Transverse colon (tissue), 4 donors: ENCODE measurements around the gene GPD2. TPM values are rescaled to one million over a fixed set of nuclear protein-coding genes. Genes with fewer than 3 reads are reported as not detected.

Experiments used
- DNase-seq: peaks from one replicate; pipeline ENCODE4 v3.0.0-alpha.2; 2019
- H3K27ac ChIP-seq, 4 donors: fragments of 200-600 bp; sonication (generic); 2 replicates each; pipeline ENCODE4 v1.5.1; 2016 to 2018; ENCODE audit warnings: inconsistent platforms in 4 of 4
- H3K27me3 ChIP-seq: fragments of 200-600 bp; sonication (generic); 2 replicates; pipeline ENCODE4 v1.5.1; 2017; ENCODE audit warnings: inconsistent platforms
- H3K36me3 ChIP-seq, 4 donors: fragments of 200-600 bp; sonication (generic); 2 replicates each; pipeline ENCODE4 v1.5.1; 2017 to 2019; ENCODE audit warnings: inconsistent platforms in 4 of 4
- H3K4me1 ChIP-seq, 4 donors: fragments of 200-600 bp; sonication (generic); 2 replicates each; pipeline ENCODE4 v1.5.1; 2017 to 2020; ENCODE audit warnings: inconsistent platforms in 4 of 4
- H3K4me3 ChIP-seq, 4 donors: fragments of 200-600 bp; sonication (generic); 1 replicate in 1 of 4; 2 replicates in 3 of 4; pipeline versions ENCODE4 v1.5.1 to v1.6.1; 2017 to 2019; ENCODE audit warnings: inconsistent platforms in 4 of 4
- H3K9me3 ChIP-seq, 2 donors: fragments of 200-600 bp; sonication (generic); 2 replicates each; pipeline ENCODE4 v1.5.1; 2017 to 2019; ENCODE audit warnings: inconsistent platforms in 2 of 2
- EP300 ChIP-seq: sonication (generic); formaldehyde crosslinking; IDR thresholded peaks from one replicate; pipeline ENCODE4 v1.6.1; 2017; ENCODE audit warnings: antibody characterized with exemption, low read depth
- POLR2A ChIP-seq: fragments of 450-650 bp; IDR thresholded peaks from one replicate; pipeline ENCODE4 v1.6.1; 2016; ENCODE audit warnings: antibody characterized with exemption, mild to moderate bottlenecking, moderate library complexity
- POLR2AphosphoS5 ChIP-seq, 3 donors: sonication (generic); formaldehyde crosslinking; IDR thresholded peaks; one replicate each; pipeline ENCODE4 v1.6.1; 2016; ENCODE audit warnings: antibody characterized with exemption in 3 of 3
- WGBS, 2 donors: methylation state at CpG; one replicate each; pipeline ENCODE4 v1.1.5; 2018; ENCODE audit warnings: low coverage in 1 of 2; 5-methylcytosine and 5-hydroxymethylcytosine counted together
- in situ Hi-C, 4 donors: fragments of 200-750 bp; cut with MboI; loops; one replicate each; pipeline versions ENCODE4 v1.15.0 to v1.15.1; 2017; ENCODE audit warnings: low sequenced_read_pairs in 3 of 4, low pct_ligation_motif_present in 1 of 4, low pct_unique_long_range_greater_than_20kb in 1 of 4
- intact Hi-C: fragments of 100-400 bp; cut with DNase I; formaldehyde crosslinking; loops from one replicate; pipeline ENCODE4 v1.15.1; 2023; ENCODE audit warnings: low total_unique reads
- total RNA-seq, 4 donors: library from RNA; depleted of rRNA; stranded (reverse); fragments of >200 nt; gene quantifications; one replicate each; pipeline ENCODE4 v1.1.0, GENCODE V29; 2016
- TF ChIP-seq, protein P1 (sequence below), 5 experiments: fragments of 200-600 bp in 3 of 5; fragments of 450-650 bp in 2 of 5; sonication (generic) in 3 of 5; IDR thresholded peaks; 1 replicate in 2 of 5; 2 replicates in 3 of 5; pipeline ENCODE4 v1.5.1; 2016 to 2017; ENCODE audit warnings: antibody characterized with exemption in 5 of 5, inconsistent platforms in 3 of 5, mild to moderate bottlenecking in 2 of 5, moderate library complexity in 1 of 5

Gene GPD2
- total RNA-seq, 4 donors from 2014 or later = 65.5 to 161 (median 98.6) TPM

GRCh38 chr2:156481312-156481711 is 45.1 kb downstream of the GPD2 start:
- no peak for DNase-seq
- Histone ChIP-seq H3K4me1 (peaks cover 0 to 11% (median 2%) of the 10 kb centered on the region in 4 donors), H3K4me3 (no peak overlapping the region), H3K9me3 (no peaks in the 10 kb centered on the region), H3K27ac (no peak overlapping the region), H3K36me3 (no peaks in the 10 kb centered on the region), H3K27me3 (no peaks in the 10 kb centered on the region)
- intact Hi-C loops (no loop called here), in situ Hi-C loops (no loop called here)
- TF ChIP-seq, protein P1, sequence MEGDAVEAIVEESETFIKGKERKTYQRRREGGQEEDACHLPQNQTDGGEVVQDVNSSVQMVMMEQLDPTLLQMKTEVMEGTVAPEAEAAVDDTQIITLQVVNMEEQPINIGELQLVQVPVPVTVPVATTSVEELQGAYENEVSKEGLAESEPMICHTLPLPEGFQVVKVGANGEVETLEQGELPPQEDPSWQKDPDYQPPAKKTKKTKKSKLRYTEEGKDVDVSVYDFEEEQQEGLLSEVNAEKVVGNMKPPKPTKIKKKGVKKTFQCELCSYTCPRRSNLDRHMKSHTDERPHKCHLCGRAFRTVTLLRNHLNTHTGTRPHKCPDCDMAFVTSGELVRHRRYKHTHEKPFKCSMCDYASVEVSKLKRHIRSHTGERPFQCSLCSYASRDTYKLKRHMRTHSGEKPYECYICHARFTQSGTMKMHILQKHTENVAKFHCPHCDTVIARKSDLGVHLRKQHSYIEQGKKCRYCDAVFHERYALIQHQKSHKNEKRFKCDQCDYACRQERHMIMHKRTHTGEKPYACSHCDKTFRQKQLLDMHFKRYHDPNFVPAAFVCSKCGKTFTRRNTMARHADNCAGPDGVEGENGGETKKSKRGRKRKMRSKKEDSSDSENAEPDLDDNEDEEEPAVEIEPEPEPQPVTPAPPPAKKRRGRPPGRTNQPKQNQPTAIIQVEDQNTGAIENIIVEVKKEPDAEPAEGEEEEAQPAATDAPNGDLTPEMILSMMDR (IDR thresholded peaks at IDR 0.05) = no peak
- no peak for TF ChIP-seq POLR2AphosphoS5 (IDR thresholded peaks at IDR 0.05)
- no peak for TF ChIP-seq EP300
- TF ChIP-seq POLR2A = no peak

DNA sequence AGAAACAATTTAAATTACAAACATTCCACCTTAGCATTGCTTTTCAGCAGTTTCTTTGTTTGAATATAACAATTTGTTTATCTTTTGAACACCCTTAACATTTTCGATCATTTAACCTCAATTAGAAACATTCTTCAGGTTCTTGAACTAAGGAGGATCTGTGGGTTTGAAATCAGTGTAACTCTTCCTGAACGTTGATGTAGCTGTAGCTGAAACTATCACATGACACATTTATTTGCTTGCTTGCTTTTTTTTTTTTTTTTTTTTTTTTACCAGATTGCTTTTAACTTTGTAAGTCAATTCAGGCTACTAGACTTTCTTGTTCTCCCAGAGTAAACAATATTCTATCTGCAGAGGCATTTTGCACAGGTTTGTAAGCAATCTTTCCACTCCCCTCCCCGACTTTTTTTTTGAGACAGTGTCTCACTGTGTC is 47.6 kb downstream of the GPD2 start:
- Histone ChIP-seq H3K36me3 (no peaks in the 10 kb centered on the region), H3K27ac (no peak overlapping the region), H3K9me3 (no peaks in the 10 kb centered on the region), H3K27me3 (no peaks in the 10 kb centered on the region), H3K4me1 (peaks cover 0 to 6% (median 2%) of the 10 kb centered on the region in 4 donors), H3K4me3 (no peak overlapping the region)
- in situ Hi-C loops = no loop called here
- intact Hi-C loops = no loop called here
- WGBS, 2 donors = 35 to 38% methylated on average over 3 of the region's 3 CpGs
- DNase-seq = no peak
- no peak for TF ChIP-seq EP300
- TF ChIP-seq, protein P1 (IDR thresholded peaks at IDR 0.05) = no peak
- no peak for TF ChIP-seq POLR2A
- no peak for TF ChIP-seq POLR2AphosphoS5 (IDR thresholded peaks at IDR 0.05)

DNA sequence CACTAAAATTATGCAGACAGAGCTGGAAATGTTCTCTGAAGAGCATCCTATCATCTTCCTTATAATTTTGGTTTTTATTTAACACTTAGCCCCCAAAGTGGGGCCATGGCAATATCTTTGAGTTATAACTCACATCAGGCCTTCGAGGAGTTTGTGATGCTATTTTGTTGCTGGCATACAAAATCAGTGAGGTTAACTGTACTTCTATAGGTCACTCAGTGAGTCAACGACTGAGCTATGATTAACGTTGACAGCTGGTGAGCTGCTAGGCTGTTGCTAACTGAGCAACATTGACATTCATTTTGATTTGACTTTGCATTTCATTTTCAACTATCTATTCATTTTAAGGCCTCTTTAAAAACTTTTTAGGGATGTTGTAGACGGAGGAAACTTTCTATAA is 50.0 kb downstream of the GPD2 start:
- in situ Hi-C loops = no loop called here
- Histone ChIP-seq H3K27ac (no peak overlapping the region), H3K4me1 (peaks cover 0 to 19% (median 2%) of the 10 kb centered on the region in 4 donors), H3K36me3 (no peaks in the 10 kb centered on the region), H3K4me3 (no peak overlapping the region), H3K9me3 (no peaks in the 10 kb centered on the region), H3K27me3 (no peaks in the 10 kb centered on the region)
- TF ChIP-seq, protein P1 (IDR thresholded peaks at IDR 0.05) = no peak
- no peak for TF ChIP-seq POLR2A
- TF ChIP-seq EP300 = no peak
- no peak for TF ChIP-seq POLR2AphosphoS5 (IDR thresholded peaks at IDR 0.05)
- WGBS, 2 donors = 78 to 86% methylated on average over 3 to 4 of the region's 4 CpGs
- intact Hi-C loops = no loop called here
- no peak for DNase-seq

DNA sequence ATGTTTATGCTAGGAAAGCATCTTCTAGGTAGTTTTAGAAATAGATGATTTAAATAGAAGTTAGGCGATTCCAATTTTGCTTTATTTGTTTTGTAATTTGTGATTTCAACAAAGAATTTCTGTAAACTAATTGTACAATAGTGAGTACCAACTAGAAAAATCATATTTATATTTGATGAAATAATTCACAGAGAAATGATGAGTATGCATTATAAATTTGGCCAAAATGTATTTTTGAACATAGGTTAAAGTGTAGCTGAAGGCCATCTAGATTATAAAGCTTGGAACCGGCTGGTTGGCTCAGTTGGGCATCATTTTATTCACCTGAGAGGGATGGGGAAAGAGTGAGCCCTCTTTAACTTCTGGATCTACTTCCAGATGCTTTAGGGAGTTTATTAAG is 50.4 kb downstream of the GPD2 start:
- Histone ChIP-seq H3K36me3 (no peaks in the 10 kb centered on the region), H3K4me3 (no peak overlapping the region), H3K9me3 (no peaks in the 10 kb centered on the region), H3K27ac (no peak overlapping the region), H3K4me1 (peaks cover 0 to 19% (median 2%) of the 10 kb centered on the region in 4 donors), H3K27me3 (no peaks in the 10 kb centered on the region)
- intact Hi-C loops = no loop called here
- no peak for TF ChIP-seq POLR2A
- TF ChIP-seq POLR2AphosphoS5 (IDR thresholded peaks at IDR 0.05) = no peak
- TF ChIP-seq, protein P1 (IDR thresholded peaks at IDR 0.05) = no peak
- no peak for TF ChIP-seq EP300
- 90 to 98% methylated on average over 2 of the region's 2 CpGs for WGBS, 2 donors
- in situ Hi-C loops = no loop called here
- DNase-seq = no peak
